Thoracic aorta (tissue), 2 donors: ENCODE data around the gene KCNH6. TPM values are rescaled to one million over a fixed set of nuclear protein-coding genes. Genes with fewer than 3 reads are reported as not detected.

ENCODE experiments used
- ATAC-seq: fragments of 150-250 bp; one replicate; pipeline ENCODE4 v1.8.0; 2017; ENCODE audit warnings: low read depth; ENCODE audit not compliant: insufficient number of reproducible peaks, low FRiP score
- DNase-seq: peaks from one replicate; pipeline ENCODE4 v3.0.0-alpha.2; 2020; ENCODE audit warnings: low spot score
- H3K27ac ChIP-seq, 2 donors: fragments of 200-600 bp; sonication (generic); 1 replicate in 1 of 2; 2 replicates in 1 of 2; pipeline ENCODE4 v1.5.1; 2016; ENCODE audit warnings: mild to moderate bottlenecking in 2 of 2, moderate library complexity in 2 of 2
- H3K27me3 ChIP-seq: fragments of 200-600 bp; sonication (generic); replicated peaks from 2 replicates; pipeline ENCODE4 v1.6.0; 2016; ENCODE audit warnings: mild to moderate bottlenecking; ENCODE audit not compliant: insufficient read depth
- H3K36me3 ChIP-seq: fragments of 200-600 bp; sonication (generic); one replicate; pipeline ENCODE4 v1.5.1; 2016
- H3K4me1 ChIP-seq, 2 donors: fragments of 200-600 bp; sonication (generic); 1 replicate in 1 of 2; 2 replicates in 1 of 2; pipeline versions ENCODE4 v1.5.1 to v1.6.0; 2016; ENCODE audit warnings: low read depth in 2 of 2, mild to moderate bottlenecking in 1 of 2; ENCODE audit not compliant: control insufficient read depth in 1 of 2
- H3K4me3 ChIP-seq: fragments of 200-600 bp; sonication (generic); 2 replicates; pipeline ENCODE4 v1.5.1; 2016; ENCODE audit warnings: mild to moderate bottlenecking
- H3K9me3 ChIP-seq: fragments of 200-600 bp; sonication (generic); 2 replicates; pipeline ENCODE4 v1.5.1; 2016
- total RNA-seq, 2 donors: library from RNA; depleted of rRNA; stranded (reverse); fragments of >200 nt; gene quantifications; one replicate each; pipeline versions ENCODE4 v1.1.0 to v1.2.3, GENCODE V29; 2016
- TF ChIP-seq, protein P1 (sequence below): fragments of 200-600 bp; sonication (generic); IDR thresholded peaks from one replicate; pipeline ENCODE4 v1.5.1; 2019; ENCODE audit warnings: antibody characterized with exemption

The KCNH6 gene
- total RNA-seq, 2 donors from 2014 or later, result not detected

- H3K4me3 ChIP-seq, result no peak overlapping the region
- no peaks in the 10 kb centered on the region for H3K27me3 ChIP-seq
- peaks cover 0 to 7% of the 10 kb centered on the region in 2 donors for H3K4me1 ChIP-seq
- H3K27ac ChIP-seq, result no peak overlapping the region
- no peak for DNase-seq
- no peaks in the 10 kb centered on the region for H3K9me3 ChIP-seq
- TF ChIP-seq, protein P1, sequence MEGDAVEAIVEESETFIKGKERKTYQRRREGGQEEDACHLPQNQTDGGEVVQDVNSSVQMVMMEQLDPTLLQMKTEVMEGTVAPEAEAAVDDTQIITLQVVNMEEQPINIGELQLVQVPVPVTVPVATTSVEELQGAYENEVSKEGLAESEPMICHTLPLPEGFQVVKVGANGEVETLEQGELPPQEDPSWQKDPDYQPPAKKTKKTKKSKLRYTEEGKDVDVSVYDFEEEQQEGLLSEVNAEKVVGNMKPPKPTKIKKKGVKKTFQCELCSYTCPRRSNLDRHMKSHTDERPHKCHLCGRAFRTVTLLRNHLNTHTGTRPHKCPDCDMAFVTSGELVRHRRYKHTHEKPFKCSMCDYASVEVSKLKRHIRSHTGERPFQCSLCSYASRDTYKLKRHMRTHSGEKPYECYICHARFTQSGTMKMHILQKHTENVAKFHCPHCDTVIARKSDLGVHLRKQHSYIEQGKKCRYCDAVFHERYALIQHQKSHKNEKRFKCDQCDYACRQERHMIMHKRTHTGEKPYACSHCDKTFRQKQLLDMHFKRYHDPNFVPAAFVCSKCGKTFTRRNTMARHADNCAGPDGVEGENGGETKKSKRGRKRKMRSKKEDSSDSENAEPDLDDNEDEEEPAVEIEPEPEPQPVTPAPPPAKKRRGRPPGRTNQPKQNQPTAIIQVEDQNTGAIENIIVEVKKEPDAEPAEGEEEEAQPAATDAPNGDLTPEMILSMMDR, result no peak
- ATAC-seq, result no peak
- no peaks in the 10 kb centered on the region for H3K36me3 ChIP-seq
Observed at GRCh38 chr17:63535640-63536039, 12.5 kb downstream of the KCNH6 start.

DNA sequence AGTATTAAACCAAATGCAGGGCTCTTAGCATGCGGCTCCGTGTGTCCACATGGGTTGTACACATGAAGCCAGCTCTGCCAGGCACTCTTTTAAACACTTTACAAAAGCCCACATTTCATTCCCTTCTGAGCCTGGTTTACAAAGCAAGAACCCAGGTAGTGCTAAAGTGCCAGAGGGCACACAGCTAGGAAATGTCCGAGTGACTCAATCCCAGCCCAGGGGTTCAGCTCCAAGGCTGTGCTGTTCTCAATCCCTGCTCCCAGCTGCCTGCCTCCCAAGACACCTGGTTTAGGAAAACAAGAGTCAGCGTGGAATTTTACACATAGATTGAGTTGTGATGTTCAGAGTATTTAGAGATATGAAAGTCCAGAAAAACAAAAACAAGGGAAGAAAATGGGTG lies 13.8 kb downstream of the KCNH6 start:
- no peak overlapping the region for H3K4me3 ChIP-seq
- H3K27me3 ChIP-seq, result no peaks in the 10 kb centered on the region
- ATAC-seq (no peak), DNase-seq (no peak)
- H3K9me3 ChIP-seq, result no peaks in the 10 kb centered on the region
- H3K36me3 ChIP-seq, result no peaks in the 10 kb centered on the region
- H3K27ac ChIP-seq, result no peak overlapping the region
- H3K4me1 ChIP-seq, result peaks cover 0 to 7% of the 10 kb centered on the region in 2 donors
- TF ChIP-seq, protein P1, result no peak

- DNase-seq (no peak), ATAC-seq (no peak)
- H3K27ac ChIP-seq, result no peak overlapping the region
- H3K36me3 ChIP-seq, result no peaks in the 10 kb centered on the region
- peak overlapping the region; percentile 52 for H3K4me3 ChIP-seq
- H3K9me3 ChIP-seq, result no peaks in the 10 kb centered on the region
- TF ChIP-seq, protein P1, result no peak
- peaks cover 0 to 7% of the 10 kb centered on the region in 2 donors for H3K4me1 ChIP-seq
- H3K27me3 ChIP-seq, result no peaks in the 10 kb centered on the region
Observed at GRCh38 chr17:63537991-63538692, 15.0 kb downstream of the KCNH6 start.

GRCh38 chr17:63538693-63539595 lies 15.8 kb downstream of the KCNH6 start:
- no peak overlapping the region for H3K27ac ChIP-seq
- peaks cover 0 to 7% of the 10 kb centered on the region in 2 donors for H3K4me1 ChIP-seq
- TF ChIP-seq, protein P1, result no peak
- no peaks in the 10 kb centered on the region for H3K9me3 ChIP-seq
- H3K36me3 ChIP-seq, result no peaks in the 10 kb centered on the region
- ATAC-seq (no peak), DNase-seq (no peak)
- no peak overlapping the region for H3K4me3 ChIP-seq
- no peaks in the 10 kb centered on the region for H3K27me3 ChIP-seq

- no peak for ATAC-seq
- DNase-seq, result no peak
- TF ChIP-seq, protein P1, result no peak
- H3K4me3 ChIP-seq, result no peak overlapping the region
- no peak overlapping the region for H3K27ac ChIP-seq
- no peaks in the 10 kb centered on the region for H3K27me3 ChIP-seq
- no peaks in the 10 kb centered on the region for H3K9me3 ChIP-seq
- peaks cover 0 to 7% of the 10 kb centered on the region in 2 donors for H3K4me1 ChIP-seq
- H3K36me3 ChIP-seq, result no peaks in the 10 kb centered on the region
Observed at GRCh38 chr17:63540590-63540989, 17.4 kb downstream of the KCNH6 start.
